GM23338 (cell line): ENCODE measurements around the gene TRDMT1. TPM values are rescaled to one million over a fixed set of nuclear protein-coding genes. Genes with fewer than 3 reads are reported as not detected.

Experiments used
- ATAC-seq: fragments of 200-7000 bp; cut with Tn5 transposase; 3 replicates; pipeline ENCODE4 v1.9.1; 2020
- DNase-seq: peaks from one replicate; pipeline ENCODE4 v3.0.0-alpha.2; 2015; ENCODE audit warnings: low spot score
- H2AFZ ChIP-seq: fragments of 200-600 bp; sonication (generic); 2 replicates; pipeline ENCODE4 v1.8.0; 2016; ENCODE audit warnings: antibody characterized with exemption, mild to moderate bottlenecking, moderate library complexity
- H3F3A ChIP-seq: fragments of 200-600 bp; sonication (generic); replicated peaks from 2 replicates; pipeline ENCODE4 v1.8.0; 2017; ENCODE audit warnings: antibody characterized with exemption, mixed run types, low read depth
- H3K27ac ChIP-seq: fragments of 200-600 bp; sonication (generic); 2 replicates; pipeline ENCODE4 v1.6.1; 2016; ENCODE audit warnings: low read depth
- H3K27me3 ChIP-seq: fragments of 200-600 bp; sonication (generic); 2 replicates; pipeline ENCODE4 v1.8.0; 2016; ENCODE audit warnings: mild to moderate bottlenecking, mixed run types, moderate library complexity; ENCODE audit not compliant: insufficient read depth
- H3K36me3 ChIP-seq: fragments of 200-600 bp; sonication (generic); 2 replicates; pipeline ENCODE4 v1.8.0; 2016; ENCODE audit warnings: mild to moderate bottlenecking; ENCODE audit not compliant: insufficient read depth
- H3K4me1 ChIP-seq: fragments of 200-600 bp; sonication (generic); 2 replicates; pipeline ENCODE4 v1.8.0; 2016; ENCODE audit warnings: mild to moderate bottlenecking, moderate library complexity; ENCODE audit not compliant: insufficient read depth
- H3K4me2 ChIP-seq: fragments of 200-600 bp; sonication (generic); 2 replicates; pipeline ENCODE4 v1.7.1; 2017; ENCODE audit warnings: mixed run types
- H3K4me3 ChIP-seq: fragments of 200-600 bp; sonication (generic); 2 replicates; pipeline ENCODE4 v1.6.1; 2016; ENCODE audit warnings: mixed run types
- H3K79me2 ChIP-seq: fragments of 200-600 bp; sonication (generic); replicated peaks from 2 replicates; pipeline ENCODE4 v1.8.0; 2017; ENCODE audit warnings: mild to moderate bottlenecking; ENCODE audit not compliant: insufficient read depth
- H3K9me2 ChIP-seq: fragments of 200-600 bp; sonication (generic); 2 replicates; pipeline ENCODE4 v1.8.0; 2017; ENCODE audit not compliant: insufficient read depth
- H4K20me1 ChIP-seq: fragments of 200-600 bp; sonication (generic); replicated peaks from 2 replicates; pipeline ENCODE4 v1.8.0; 2017; ENCODE audit warnings: mild to moderate bottlenecking; ENCODE audit not compliant: insufficient read depth
- H3K27ac Mint-ChIP-seq: 2 replicates; pipeline ENCODE4 v1.8.0; 2020; ENCODE audit warnings: inconsistent platforms, mild to moderate bottlenecking, moderate library complexity, mixed read lengths
- H3K27me3 Mint-ChIP-seq: 3 replicates; pipeline ENCODE4 v1.8.0; 2022; ENCODE audit warnings: low read depth, mild to moderate bottlenecking, moderate library complexity, mixed read lengths, inconsistent platforms; ENCODE audit not compliant: insufficient read depth, poor library complexity
- H3K36me3 Mint-ChIP-seq: 3 replicates; pipeline ENCODE4 v1.8.0; 2021; ENCODE audit warnings: low read depth, mild to moderate bottlenecking, inconsistent platforms, moderate library complexity, mixed read lengths
- H3K4me1 Mint-ChIP-seq: 3 replicates; pipeline ENCODE4 v1.8.0; 2020; ENCODE audit warnings: mild to moderate bottlenecking, inconsistent platforms, mixed read lengths
- H3K4me3 Mint-ChIP-seq: 3 replicates; pipeline ENCODE4 v1.8.0; 2021; ENCODE audit warnings: moderate library complexity, mild to moderate bottlenecking, inconsistent platforms, mixed read lengths
- H3K9me3 Mint-ChIP-seq: 3 replicates; pipeline ENCODE4 v1.8.0; 2020; ENCODE audit warnings: moderate library complexity, mild to moderate bottlenecking, inconsistent platforms, mixed read lengths
- CREB1 ChIP-seq: fragments of 250-450 bp; sonication (Bioruptor Pico); IDR thresholded peaks from 2 replicates; pipeline ENCODE4 v1.5.0; 2020; ENCODE audit warnings: low read depth, mild to moderate bottlenecking, moderate library complexity
- CTCF ChIP-seq, 2 experiments: fragments of 200-600 bp in 1 of 2; sonication (generic) in 1 of 2; conservative IDR thresholded peaks; 2 replicates each; pipeline versions ENCODE4 v1.5.1 to v1.6.1; 2016 to 2017; ENCODE audit warnings: antibody characterized with exemption in 2 of 2, low read depth in 2 of 2, mild to moderate bottlenecking in 2 of 2, moderate library complexity in 1 of 2
- ETS1 ChIP-seq: IDR thresholded peaks from 2 replicates; pipeline ENCODE4 v1.6.1; 2016; ENCODE audit warnings: antibody characterized with exemption
- EZH2 ChIP-seq: fragments of 200-600 bp; sonication (generic); IDR thresholded peaks from one replicate; pipeline ENCODE4 v1.8.0; 2017; ENCODE audit warnings: antibody characterized with exemption, mild to moderate bottlenecking, low read depth; ENCODE audit not compliant: unreplicated experiment
- EZH2phosphoT487 ChIP-seq: fragments of 200-600 bp; sonication (generic); IDR thresholded peaks from one replicate; pipeline ENCODE4 v1.8.1; 2018; ENCODE audit warnings: antibody characterized with exemption; ENCODE audit not compliant: unreplicated experiment
- JUNB ChIP-seq: IDR thresholded peaks from one replicate; pipeline ENCODE4 v1.6.1; 2016; ENCODE audit warnings: antibody characterized with exemption; ENCODE audit not compliant: unreplicated experiment
- NANOG ChIP-seq: IDR thresholded peaks from 2 replicates; pipeline ENCODE4 v1.6.1; 2016; ENCODE audit warnings: antibody characterized with exemption, borderline replicate concordance
- POLR2AphosphoS5 ChIP-seq: IDR thresholded peaks from 2 replicates; pipeline ENCODE4 v1.6.1; 2016; ENCODE audit warnings: antibody characterized with exemption, low read depth
- STAT1 ChIP-seq: IDR thresholded peaks from one replicate; pipeline ENCODE4 v1.6.1; 2016; ENCODE audit warnings: antibody characterized with exemption; ENCODE audit not compliant: unreplicated experiment
- ZNF114 ChIP-seq: fragments of 250-450 bp; sonication (Bioruptor Pico); IDR thresholded peaks from 2 replicates; pipeline ENCODE4 v1.5.0; 2020; ENCODE audit warnings: mild to moderate bottlenecking, moderate library complexity
- ZNF331 ChIP-seq: fragments of 250-450 bp; sonication (Bioruptor Pico); IDR thresholded peaks from 2 replicates; pipeline ENCODE4 v1.5.0; 2020; ENCODE audit warnings: low read depth, mild to moderate bottlenecking, moderate library complexity
- polyA plus RNA-seq: library from polyadenylated mRNA; unstranded; fragments of >200 nt; fragmentation: Nextera tagmentation; extraction: Ambion mirVana; gene quantifications from 2 replicates; pipeline ENCODE4 v1.2.1, GENCODE V29; 2016
- total RNA-seq: library from RNA; depleted of rRNA; stranded (reverse); fragments of >200 nt; shearing (Covaris generic); gene quantifications from 2 replicates; pipeline ENCODE4 v1.2.3, GENCODE V29; 2014
- TF ChIP-seq, protein P1 (sequence below): fragments of 250-450 bp; sonication (Bioruptor Pico); IDR thresholded peaks from 2 replicates; pipeline ENCODE4 v1.5.0; 2020; ENCODE audit warnings: mild to moderate bottlenecking, moderate library complexity

The TRDMT1 gene
- total and polyA plus RNA-seq, 2 experiments from 2014 or later = 16.0 to 37.7 TPM

GRCh38 chr10:17229967-17230682, 28.7 kb upstream of the TRDMT1 start:
- H3K36me3 ChIP-seq = peaks cover 11% of the 10 kb centered on the region; the same call in 1 of the 2 replicates
- no peaks in the 10 kb centered on the region for H3K79me2 ChIP-seq
- DNase-seq (peak; percentile 93), ATAC-seq (peak; percentile 60)
- H3K9me3 Mint-ChIP-seq = peaks cover 2% of the 10 kb centered on the region; the same call in 1 of the 3 replicates
- H3K27me3 ChIP-seq = peaks cover 42% of the 10 kb centered on the region
- TF ChIP-seq CREB1 (CRISPR knock-in tag) (peak; percentile 88), NANOG (no peak), POLR2AphosphoS5 (peak; percentile 53)
- H3K27ac Mint-ChIP-seq = no peak overlapping the region
- peak overlapping the region; percentile 93 for H3K4me2 ChIP-seq
- H3K36me3 Mint-ChIP-seq = peaks cover 14% of the 10 kb centered on the region
- H3K27ac ChIP-seq = 0 out of 2 replicates have a peak overlapping the region, but pooled peaks have one; percentile 62
- peaks cover 40% of the 10 kb centered on the region for H3K27me3 Mint-ChIP-seq
- peaks cover 20% of the 10 kb centered on the region for H3K4me1 Mint-ChIP-seq
- H3K4me3 Mint-ChIP-seq = peak overlapping the region; percentile 87
- peaks cover 20% of the 10 kb centered on the region for H3K4me1 ChIP-seq
- peaks cover 12% of the 10 kb centered on the region; the same call in 1 of the 2 replicates for H3F3A ChIP-seq
- H4K20me1 ChIP-seq = no peaks in the 10 kb centered on the region
- peak overlapping the region; percentile 96 for H3K4me3 ChIP-seq
- no peaks in the 10 kb centered on the region for H3K9me2 ChIP-seq
- peak overlapping the region; percentile 100 for H2AFZ ChIP-seq

GRCh38 chr10:17229717-17229966, 28.2 kb upstream of the TRDMT1 start:
- peak overlapping the region; percentile 96 for H3K4me3 ChIP-seq
- Mint-ChIP-seq H3K27me3 (peaks cover 40% of the 10 kb centered on the region), H3K9me3 (peaks cover 2% of the 10 kb centered on the region; the same call in 1 of the 3 replicates), H3K27ac (no peak overlapping the region), H3K4me1 (peaks cover 20% of the 10 kb centered on the region), H3K4me3 (peak overlapping the region; percentile 87), H3K36me3 (peaks cover 10% of the 10 kb centered on the region)
- H3K36me3 ChIP-seq = peaks cover 11% of the 10 kb centered on the region; the same call in 1 of the 2 replicates
- peaks cover 24% of the 10 kb centered on the region for H3K4me1 ChIP-seq
- ATAC-seq = peak; percentile 22
- H2AFZ ChIP-seq = peak overlapping the region; percentile 100
- peak overlapping the region; percentile 93 for H3K4me2 ChIP-seq
- H3K27ac ChIP-seq = no peak overlapping the region
- peaks cover 12% of the 10 kb centered on the region; the same call in 1 of the 2 replicates for H3F3A ChIP-seq
- peak; percentile 77 for DNase-seq
- H4K20me1 ChIP-seq = no peaks in the 10 kb centered on the region
- H3K9me2 ChIP-seq = no peaks in the 10 kb centered on the region
- peaks cover 42% of the 10 kb centered on the region for H3K27me3 ChIP-seq
- H3K79me2 ChIP-seq = no peaks in the 10 kb centered on the region
- no peak for TF ChIP-seq ZNF114 (CRISPR knock-in tag)
- no peak for TF ChIP-seq EZH2phosphoT487
- TF ChIP-seq ETS1 = no peak
- TF ChIP-seq ZNF331 (CRISPR knock-in tag) = no peak
- TF ChIP-seq, protein P1, sequence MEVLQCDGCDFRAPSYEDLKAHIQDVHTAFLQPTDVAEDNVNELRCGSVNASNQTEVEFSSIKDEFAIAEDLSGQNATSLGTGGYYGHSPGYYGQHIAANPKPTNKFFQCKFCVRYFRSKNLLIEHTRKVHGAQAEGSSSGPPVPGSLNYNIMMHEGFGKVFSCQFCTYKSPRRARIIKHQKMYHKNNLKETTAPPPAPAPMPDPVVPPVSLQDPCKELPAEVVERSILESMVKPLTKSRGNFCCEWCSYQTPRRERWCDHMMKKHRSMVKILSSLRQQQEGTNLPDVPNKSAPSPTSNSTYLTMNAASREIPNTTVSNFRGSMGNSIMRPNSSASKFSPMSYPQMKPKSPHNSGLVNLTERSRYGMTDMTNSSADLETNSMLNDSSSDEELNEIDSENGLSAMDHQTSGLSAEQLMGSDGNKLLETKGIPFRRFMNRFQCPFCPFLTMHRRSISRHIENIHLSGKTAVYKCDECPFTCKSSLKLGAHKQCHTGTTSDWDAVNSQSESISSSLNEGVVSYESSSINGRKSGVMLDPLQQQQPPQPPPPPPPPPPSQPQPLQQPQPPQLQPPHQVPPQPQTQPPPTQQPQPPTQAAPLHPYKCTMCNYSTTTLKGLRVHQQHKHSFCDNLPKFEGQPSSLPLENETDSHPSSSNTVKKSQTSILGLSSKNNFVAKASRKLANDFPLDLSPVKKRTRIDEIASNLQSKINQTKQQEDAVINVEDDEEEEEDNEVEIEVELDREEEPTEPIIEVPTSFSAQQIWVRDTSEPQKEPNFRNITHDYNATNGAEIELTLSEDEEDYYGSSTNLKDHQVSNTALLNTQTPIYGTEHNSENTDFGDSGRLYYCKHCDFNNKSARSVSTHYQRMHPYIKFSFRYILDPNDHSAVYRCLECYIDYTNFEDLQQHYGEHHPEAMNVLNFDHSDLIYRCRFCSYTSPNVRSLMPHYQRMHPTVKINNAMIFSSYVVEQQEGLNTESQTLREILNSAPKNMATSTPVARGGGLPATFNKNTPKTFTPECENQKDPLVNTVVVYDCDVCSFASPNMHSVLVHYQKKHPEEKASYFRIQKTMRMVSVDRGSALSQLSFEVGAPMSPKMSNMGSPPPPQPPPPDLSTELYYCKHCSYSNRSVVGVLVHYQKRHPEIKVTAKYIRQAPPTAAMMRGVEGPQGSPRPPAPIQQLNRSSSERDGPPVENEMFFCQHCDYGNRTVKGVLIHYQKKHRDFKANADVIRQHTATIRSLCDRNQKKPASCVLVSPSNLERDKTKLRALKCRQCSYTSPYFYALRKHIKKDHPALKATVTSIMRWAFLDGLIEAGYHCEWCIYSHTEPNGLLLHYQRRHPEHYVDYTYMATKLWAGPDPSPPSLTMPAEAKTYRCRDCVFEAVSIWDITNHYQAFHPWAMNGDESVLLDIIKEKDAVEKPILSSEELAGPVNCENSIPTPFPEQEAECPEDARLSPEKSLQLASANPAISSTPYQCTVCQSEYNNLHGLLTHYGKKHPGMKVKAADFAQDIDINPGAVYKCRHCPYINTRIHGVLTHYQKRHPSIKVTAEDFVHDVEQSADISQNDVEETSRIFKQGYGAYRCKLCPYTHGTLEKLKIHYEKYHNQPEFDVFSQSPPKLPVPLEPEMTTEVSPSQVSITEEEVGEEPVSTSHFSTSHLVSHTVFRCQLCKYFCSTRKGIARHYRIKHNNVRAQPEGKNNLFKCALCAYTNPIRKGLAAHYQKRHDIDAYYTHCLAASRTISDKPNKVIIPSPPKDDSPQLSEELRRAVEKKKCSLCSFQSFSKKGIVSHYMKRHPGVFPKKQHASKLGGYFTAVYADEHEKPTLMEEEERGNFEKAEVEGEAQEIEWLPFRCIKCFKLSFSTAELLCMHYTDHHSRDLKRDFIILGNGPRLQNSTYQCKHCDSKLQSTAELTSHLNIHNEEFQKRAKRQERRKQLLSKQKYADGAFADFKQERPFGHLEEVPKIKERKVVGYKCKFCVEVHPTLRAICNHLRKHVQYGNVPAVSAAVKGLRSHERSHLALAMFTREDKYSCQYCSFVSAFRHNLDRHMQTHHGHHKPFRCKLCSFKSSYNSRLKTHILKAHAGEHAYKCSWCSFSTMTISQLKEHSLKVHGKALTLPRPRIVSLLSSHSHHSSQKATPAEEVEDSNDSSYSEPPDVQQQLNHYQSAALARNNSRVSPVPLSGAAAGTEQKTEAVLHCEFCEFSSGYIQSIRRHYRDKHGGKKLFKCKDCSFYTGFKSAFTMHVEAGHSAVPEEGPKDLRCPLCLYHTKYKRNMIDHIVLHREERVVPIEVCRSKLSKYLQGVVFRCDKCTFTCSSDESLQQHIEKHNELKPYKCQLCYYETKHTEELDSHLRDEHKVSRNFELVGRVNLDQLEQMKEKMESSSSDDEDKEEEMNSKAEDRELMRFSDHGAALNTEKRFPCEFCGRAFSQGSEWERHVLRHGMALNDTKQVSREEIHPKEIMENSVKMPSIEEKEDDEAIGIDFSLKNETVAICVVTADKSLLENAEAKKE (CRISPR knock-in tag) = no peak; the same call in 1 of the 2 replicates
- TF ChIP-seq POLR2AphosphoS5 = no peak
- TF ChIP-seq JUNB = no peak
- no peak for TF ChIP-seq CREB1 (CRISPR knock-in tag)
- no peak for TF ChIP-seq EZH2
- TF ChIP-seq CTCF (conservative IDR thresholded peaks at IDR 0.05; ENCODE audit: low read depth in 2 of 2) = no peak
- no peak for TF ChIP-seq STAT1
- TF ChIP-seq NANOG = no peak
